ENCODE data around the gene EPHA6. TPM values are rescaled to one million over a fixed set of nuclear protein-coding genes. Genes with fewer than 3 reads are reported as not detected.

EPHA6 gene
- polyA plus RNA-seq, 2 of the 4 experiments (the other 2 are of a cell fraction) = 0.08 TPM

GRCh38 chr3:97706226-97706625, 891.8 kb downstream of the EPHA6 start:
- no peaks in the 10 kb centered on the region for H3K4me1 ChIP-seq
- no peak overlapping the region for H3K27ac ChIP-seq
- DNase-seq (ENCODE audit: low read depth in 1 of 2, low spot score in 1 of 2) (no peak), FAIRE-seq (no peak), ATAC-seq (no peak)
- CTCF ChIA-PET = no interaction called here
- no peak overlapping the region for H3K4me2 ChIP-seq
- TF ChIP-seq FOSB (CRISPR knock-in tag; IDR thresholded peaks at IDR 0.05) = no peak
- no peak for TF ChIP-seq MAZ (IDR thresholded peaks at IDR 0.05; ENCODE audit: borderline replicate concordance, low read depth, low read length)
- TF ChIP-seq, protein P1, sequence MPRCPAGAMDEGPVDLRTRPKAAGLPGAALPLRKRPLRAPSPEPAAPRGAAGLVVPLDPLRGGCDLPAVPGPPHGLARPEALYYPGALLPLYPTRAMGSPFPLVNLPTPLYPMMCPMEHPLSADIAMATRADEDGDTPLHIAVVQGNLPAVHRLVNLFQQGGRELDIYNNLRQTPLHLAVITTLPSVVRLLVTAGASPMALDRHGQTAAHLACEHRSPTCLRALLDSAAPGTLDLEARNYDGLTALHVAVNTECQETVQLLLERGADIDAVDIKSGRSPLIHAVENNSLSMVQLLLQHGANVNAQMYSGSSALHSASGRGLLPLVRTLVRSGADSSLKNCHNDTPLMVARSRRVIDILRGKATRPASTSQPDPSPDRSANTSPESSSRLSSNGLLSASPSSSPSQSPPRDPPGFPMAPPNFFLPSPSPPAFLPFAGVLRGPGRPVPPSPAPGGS (IDR thresholded peaks at IDR 0.05) = no peak
- no peak for TF ChIP-seq RNF2 (IDR thresholded peaks at IDR 0.05; ENCODE audit: borderline replicate concordance, low read depth)
- TF ChIP-seq CHD4 (IDR thresholded peaks at IDR 0.05; ENCODE audit: borderline replicate concordance) = no peak
- no peak for TF ChIP-seq EP300 (IDR thresholded peaks at IDR 0.05)
- TF ChIP-seq RFX5 (IDR thresholded peaks at IDR 0.05) = no peak
- TF ChIP-seq ZC3H11A (IDR thresholded peaks at IDR 0.05) = no peak
- TF ChIP-seq CBX2 (IDR thresholded peaks at IDR 0.05; ENCODE audit: borderline replicate concordance, low read depth) = no peak
- no peak for TF ChIP-seq RAD21 (conservative IDR thresholded peaks at IDR 0.05 in 1 of 2, IDR thresholded peaks at IDR 0.05 in 1 of 2)
- TF ChIP-seq KDM5A (IDR thresholded peaks at IDR 0.05) = no peak
- H3K9me3 ChIP-seq = no peaks in the 10 kb centered on the region
- H3K4me3 ChIP-seq = no peak overlapping the region
- POLR2A ChIA-PET = no interaction called here
- WGBS (ENCODE audit: missing lambda C conversion rate) = 8% methylated on average over 4 of the region's 4 CpGs

- CTCF ChIA-PET = no interaction called here
- POLR2A ChIA-PET = no interaction called here
- no peak overlapping the region for H3K4me2 ChIP-seq
- FAIRE-seq (no peak), DNase-seq (ENCODE audit: low read depth in 1 of 2, low spot score in 1 of 2) (no peak), ATAC-seq (no peak)
- TF ChIP-seq POLR2AphosphoS2 (conservative IDR thresholded peaks at IDR 0.05; ENCODE audit: low read length) (no peak), CBX8 (IDR thresholded peaks at IDR 0.05) (no peak), HOXB5 (CRISPR knock-in tag; IDR thresholded peaks at IDR 0.05) (no peak), ZFP36 (IDR thresholded peaks at IDR 0.05; ENCODE audit: borderline replicate concordance, partially characterized antibody) (no peak), ZNF302 (CRISPR knock-in tag; IDR thresholded peaks at IDR 0.05) (no peak), HEYL (CRISPR knock-in tag; IDR thresholded peaks at IDR 0.05) (no peak), FOXS1 (CRISPR knock-in tag; IDR thresholded peaks at IDR 0.05) (no peak), NR3C1 (IDR thresholded peaks at IDR 0.05) (no peak), RNF2 (IDR thresholded peaks at IDR 0.05; ENCODE audit: borderline replicate concordance, low read depth) (no peak), TFCP2L1 (CRISPR knock-in tag; IDR thresholded peaks at IDR 0.05) (no peak), KDM5A (IDR thresholded peaks at IDR 0.05) (no peak), CEBPB (IDR thresholded peaks at IDR 0.05) (no peak), FOSL2 (IDR thresholded peaks at IDR 0.05) (no peak), FOSL2 (CRISPR knock-in tag; IDR thresholded peaks at IDR 0.05) (no peak), POLR2A (IDR thresholded peaks at IDR 0.05; ENCODE audit: low read length) (no peak)
- TF ChIP-seq, protein P2, sequence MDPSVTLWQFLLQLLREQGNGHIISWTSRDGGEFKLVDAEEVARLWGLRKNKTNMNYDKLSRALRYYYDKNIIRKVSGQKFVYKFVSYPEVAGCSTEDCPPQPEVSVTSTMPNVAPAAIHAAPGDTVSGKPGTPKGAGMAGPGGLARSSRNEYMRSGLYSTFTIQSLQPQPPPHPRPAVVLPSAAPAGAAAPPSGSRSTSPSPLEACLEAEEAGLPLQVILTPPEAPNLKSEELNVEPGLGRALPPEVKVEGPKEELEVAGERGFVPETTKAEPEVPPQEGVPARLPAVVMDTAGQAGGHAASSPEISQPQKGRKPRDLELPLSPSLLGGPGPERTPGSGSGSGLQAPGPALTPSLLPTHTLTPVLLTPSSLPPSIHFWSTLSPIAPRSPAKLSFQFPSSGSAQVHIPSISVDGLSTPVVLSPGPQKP (IDR thresholded peaks at IDR 0.05; ENCODE audit: low read depth, low read length) = no peak
- no peak overlapping the region for H3K4me3 ChIP-seq
- no peaks in the 10 kb centered on the region for H3K9me3 ChIP-seq
- H3K27ac ChIP-seq = no peak overlapping the region
- no peaks in the 10 kb centered on the region for H3K4me1 ChIP-seq
Observed at GRCh38 chr3:97711654-97712053, 897.3 kb downstream of the EPHA6 start.

GRCh38 chr3:97712919-97713318, 898.5 kb downstream of the EPHA6 start:
- CTCF ChIA-PET = no interaction called here
- H3K4me2 ChIP-seq = no peak overlapping the region
- H3K27ac ChIP-seq = no peak overlapping the region
- FAIRE-seq (no peak), ATAC-seq (no peak), DNase-seq (ENCODE audit: low read depth in 1 of 2, low spot score in 1 of 2) (no peak)
- H3K9me3 ChIP-seq = no peaks in the 10 kb centered on the region
- H3K4me3 ChIP-seq = no peak overlapping the region
- POLR2A ChIA-PET = no interaction called here
- 11% methylated on average over 3 of the region's 3 CpGs for WGBS (ENCODE audit: missing lambda C conversion rate)
- H3K4me1 ChIP-seq = no peaks in the 10 kb centered on the region
- TF ChIP-seq ZNF302 (CRISPR knock-in tag; IDR thresholded peaks at IDR 0.05) (no peak), ESRRA (IDR thresholded peaks at IDR 0.05; ENCODE audit: borderline replicate concordance, low read length) (no peak), RARB (CRISPR knock-in tag; IDR thresholded peaks at IDR 0.05) (no peak), HOXB5 (CRISPR knock-in tag; IDR thresholded peaks at IDR 0.05) (no peak), NFE2L2 (conservative IDR thresholded peaks at IDR 0.05; ENCODE audit: low read length) (no peak), CBX2 (IDR thresholded peaks at IDR 0.05; ENCODE audit: borderline replicate concordance, low read depth) (no peak), HDAC2 (IDR thresholded peaks at IDR 0.05) (no peak)

All from A549 (cell line).